A549 (cell line): Measurements from ENCODE around the gene MLST8. TPM values are rescaled to one million over a fixed set of nuclear protein-coding genes. Genes with fewer than 3 reads are reported as not detected.

Source experiments
- ATAC-seq, 2 experiments: fragments of 200-7000 bp in 1 of 2; fragments of >200 bp in 1 of 2; cut with Nextera tagmentation in 1 of 2; cut with Tn5 transposase in 1 of 2; 3 replicates each; pipeline versions ENCODE4 v1.8.0 to v1.9.1; 2018 to 2020; ENCODE audit warnings: mild to moderate bottlenecking in 1 of 2, moderate library complexity in 1 of 2
- CTCF ChIA-PET: fragments of 300-600 bp; sonication (Branson Sonifier 250); formaldehyde crosslinking; extraction: SDS; loops from one replicate; lab custom pipeline; 2021; ENCODE audit warnings: antibody characterized with exemption, inconsistent platforms; lab: Yijun Ruan, JAX
- POLR2A ChIA-PET: fragments of 350-600 bp; formaldehyde crosslinking; extraction: SDS; loops from one replicate; lab custom pipeline; 2021; ENCODE audit warnings: antibody characterized with exemption, inconsistent platforms; lab: Yijun Ruan, JAX
- DNase-seq, 2 experiments: peaks; one replicate each; pipeline versions ENCODE4 v3.0.0 to v3.0.0-alpha.2; 2011 to 2016; ENCODE audit warnings: low read depth in 1 of 2, low spot score in 1 of 2
- FAIRE-seq: peaks from 2 replicates; lab custom pipeline; 2011; peaks lifted over from hg19 to GRCh38; lab: Jason Lieb, UNC
- H3K27ac ChIP-seq, 2 experiments: fragments of >200 bp; sonication (Bioruptor Twin); formaldehyde crosslinking; 3 replicates each; pipeline ENCODE4 v1.5.1; 2016 to 2017
- H3K4me1 ChIP-seq: fragments of >200 bp; sonication (Bioruptor Twin); formaldehyde crosslinking; 3 replicates; pipeline ENCODE4 v1.6.1; 2016
- H3K4me2 ChIP-seq: fragments of >200 bp; sonication (Bioruptor Twin); formaldehyde crosslinking; 3 replicates; pipeline ENCODE4 v1.6.1; 2016
- H3K4me3 ChIP-seq: fragments of >200 bp; sonication (Bioruptor Twin); formaldehyde crosslinking; 3 replicates; pipeline ENCODE4 v1.5.1; 2016
- H3K9me3 ChIP-seq: fragments of >200 bp; sonication (Bioruptor Twin); formaldehyde crosslinking; 3 replicates; pipeline ENCODE4 v1.6.1; 2016
- CBX2 ChIP-seq: fragments of 200-600 bp; sonication (generic); IDR thresholded peaks from 2 replicates; pipeline ENCODE4 v1.6.1; 2016; ENCODE audit warnings: low read depth, mild to moderate bottlenecking, borderline replicate concordance
- CEBPB ChIP-seq, 2 experiments: fragments of >200 bp in 1 of 2; sonication (Bioruptor Twin) in 1 of 2; formaldehyde crosslinking in 1 of 2; IDR thresholded peaks; 2 replicates each; pipeline ENCODE4 v1.6.1; 2012 to 2016
- CHD4 ChIP-seq: fragments of 200-600 bp; sonication (generic); IDR thresholded peaks from 2 replicates; pipeline ENCODE4 v1.6.1; 2016; ENCODE audit warnings: antibody characterized with exemption, mild to moderate bottlenecking, borderline replicate concordance
- EHMT2 ChIP-seq: fragments of 200-600 bp; sonication (generic); IDR thresholded peaks from 2 replicates; pipeline ENCODE4 v1.6.1; 2016; ENCODE audit warnings: antibody characterized with exemption, low read depth, mild to moderate bottlenecking, moderate library complexity
- ESRRA ChIP-seq: fragments of 150-350 bp; IDR thresholded peaks from 2 replicates; pipeline ENCODE4 v1.6.1; 2014; ENCODE audit warnings: mild to moderate bottlenecking, low read length, borderline replicate concordance
- FOSL2 ChIP-seq, 2 experiments: fragments of 450-650 bp in 1 of 2; fragments of >200 bp in 1 of 2; sonication (Bioruptor Twin) in 1 of 2; formaldehyde crosslinking; IDR thresholded peaks; 2 replicates each; pipeline versions ENCODE4 v1.5.0 to v1.6.1; 2016 to 2020; ENCODE audit warnings: mild to moderate bottlenecking in 1 of 2, moderate library complexity in 1 of 2
- GATA3 ChIP-seq: IDR thresholded peaks from 2 replicates; pipeline ENCODE4 v1.6.1; 2012; ENCODE audit warnings: borderline replicate concordance
- HOXA7 ChIP-seq: fragments of 250-450 bp; sonication (Bioruptor Pico); IDR thresholded peaks from 2 replicates; pipeline ENCODE4 v1.5.0; 2020; ENCODE audit warnings: mild to moderate bottlenecking, moderate library complexity
- HOXB5 ChIP-seq: fragments of 250-450 bp; sonication (Bioruptor Pico); IDR thresholded peaks from 2 replicates; pipeline ENCODE4 v1.5.0; 2020; ENCODE audit warnings: mild to moderate bottlenecking, moderate library complexity
- JUN ChIP-seq, 2 experiments: fragments of >200 bp; sonication (Bioruptor Twin); formaldehyde crosslinking; IDR thresholded peaks; 2 replicates in 1 of 2; 3 replicates in 1 of 2; pipeline ENCODE4 v1.6.1; 2016 to 2017
- POLR2A ChIP-seq: IDR thresholded peaks from 2 replicates; pipeline ENCODE4 v1.6.1; 2012; ENCODE audit warnings: mild to moderate bottlenecking, low read length
- POLR2AphosphoS2 ChIP-seq: conservative IDR thresholded peaks from 2 replicates; pipeline ENCODE4 v1.6.1; 2012; ENCODE audit warnings: low read length, improper control_type of control experiment, inconsistent platforms
- RARB ChIP-seq: fragments of 250-450 bp; sonication (Bioruptor Pico); IDR thresholded peaks from 2 replicates; pipeline ENCODE4 v1.8.0; 2021; ENCODE audit warnings: mild to moderate bottlenecking, moderate library complexity
- RNF2 ChIP-seq: fragments of 200-600 bp; sonication (generic); IDR thresholded peaks from 2 replicates; pipeline ENCODE4 v1.6.1; 2016; ENCODE audit warnings: low read depth, mild to moderate bottlenecking, antibody characterized with exemption, moderate library complexity, borderline replicate concordance
- WGBS: methylation state at CpG from one replicate; pipeline ENCODE4 v1.1.6; 2017; ENCODE audit errors: missing lambda C conversion rate; 5-methylcytosine and 5-hydroxymethylcytosine counted together
- polyA plus RNA-seq, 4 experiments: library from polyadenylated mRNA; depleted of rRNA in 3 of 4; stranded (reverse); fragments of >200 nt; fragmentation: RNase III in 1 of 4; extraction: RNeasy Plus Mini Kit Qiagen cat#74134 plus additional on column Dnase treatment in 1 of 4; gene quantifications; 2 replicates in 3 of 4; 3 replicates in 1 of 4; pipeline ENCODE4 v1.2.3, GENCODE V29; 2011 to 2017
- TF ChIP-seq, protein P1 (sequence below): IDR thresholded peaks from 2 replicates; pipeline ENCODE4 v1.6.1; 2012
- TF ChIP-seq, protein P2 (sequence below): IDR thresholded peaks from 2 replicates; pipeline ENCODE4 v1.6.1; 2012; ENCODE audit warnings: low read depth, borderline replicate concordance
- TF ChIP-seq, protein P3 (sequence below): IDR thresholded peaks from 2 replicates; pipeline ENCODE4 v1.6.1; 2012

Gene MLST8
- polyA plus RNA-seq, 2 of the 4 experiments (the other 2 are of a cell fraction), result 46.8 to 53.9 TPM

DNA sequence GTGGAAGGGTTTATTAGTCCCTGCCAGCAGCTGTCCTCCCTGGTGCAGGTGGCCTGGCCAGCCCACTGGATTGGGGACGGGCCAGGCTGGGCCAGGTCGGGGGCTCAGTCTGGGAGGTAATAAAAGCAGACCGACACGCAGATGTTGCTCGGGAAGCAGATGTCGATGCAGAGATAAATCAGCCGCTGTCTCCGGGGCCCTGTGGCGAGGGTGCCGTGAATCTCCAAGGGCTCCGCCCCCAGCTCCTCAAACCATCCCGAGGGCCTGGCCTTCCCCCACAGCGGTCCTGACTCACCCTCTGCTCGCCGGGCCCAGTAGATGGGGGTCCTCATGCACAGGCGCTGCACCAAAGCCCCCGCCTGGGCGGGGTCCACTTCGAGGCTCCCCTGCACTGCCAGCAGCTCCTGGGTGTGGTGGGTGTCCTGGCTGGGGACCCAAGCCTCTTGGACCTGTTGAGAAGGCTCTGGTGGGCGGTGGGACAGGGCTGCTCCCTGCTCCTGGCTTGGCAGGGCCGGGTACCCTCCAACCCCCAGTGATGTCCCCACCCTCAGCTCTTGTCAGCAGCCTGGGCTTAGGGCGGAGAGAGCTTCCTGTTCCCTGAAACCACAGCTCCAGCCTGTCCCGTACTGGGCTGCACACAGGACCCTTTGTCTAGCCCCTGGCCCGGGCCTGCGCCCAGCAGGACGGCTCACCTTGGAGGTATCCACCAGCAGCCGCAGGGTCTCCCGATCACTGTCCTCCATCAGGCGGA, 4.2 kb downstream of the MLST8 start:
- FAIRE-seq, result no peak
- no peak for DNase-seq
- Histone ChIP-seq H3K27ac (no peak overlapping the region), H3K9me3 (no peaks in the 10 kb centered on the region), H3K4me3 (no peak overlapping the region), H3K4me1 (peaks cover 31% of the 10 kb centered on the region), H3K4me2 (no peak overlapping the region)
- 89% methylated on average over 22 of the region's 29 CpGs for WGBS
- ChIA-PET CTCF (interaction anchor here (1.1 to 4.8 kb wide), 3 partner anchors 15 to 69 kb away, joined by 4 to 28 read pairs (median 4); partner anchors contain the start of gene ECI1), POLR2A (no interaction called here)
- ATAC-seq, result no peak
- TF ChIP-seq CEBPB (IDR thresholded peaks at IDR 0.05) (no peak), HOXA7 (no peak)
- TF ChIP-seq, protein P1, sequence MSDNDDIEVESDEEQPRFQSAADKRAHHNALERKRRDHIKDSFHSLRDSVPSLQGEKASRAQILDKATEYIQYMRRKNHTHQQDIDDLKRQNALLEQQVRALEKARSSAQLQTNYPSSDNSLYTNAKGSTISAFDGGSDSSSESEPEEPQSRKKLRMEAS, result no peak

DNA sequence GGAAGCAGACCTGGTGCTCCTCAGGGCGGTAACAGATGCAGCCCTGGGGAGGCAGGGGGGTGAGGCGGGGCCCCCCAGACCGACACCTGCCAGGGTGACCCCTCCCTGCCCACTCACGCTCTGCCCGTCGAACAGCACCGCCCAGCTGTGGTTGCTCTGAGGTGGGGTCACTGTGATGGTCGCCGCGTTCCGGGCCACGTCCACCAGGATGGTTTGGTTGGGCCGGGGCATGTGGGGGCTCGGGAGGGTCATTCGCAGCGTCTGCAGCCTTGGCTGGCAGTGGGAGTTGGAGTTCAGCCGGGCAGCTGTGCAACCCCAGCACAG, 4.7 kb downstream of the MLST8 start:
- no peaks in the 10 kb centered on the region for H3K9me3 ChIP-seq
- DNase-seq (no peak), FAIRE-seq (no peak), ATAC-seq (no peak)
- TF ChIP-seq CBX2, result no peak
- TF ChIP-seq POLR2A, result peak; percentile 20; the same call in 1 of the 2 replicates
- POLR2A ChIA-PET, result no interaction called here
- 87% methylated on average over 5 of the region's 17 CpGs for WGBS
- H3K4me2 ChIP-seq, result no peak overlapping the region
- no peak overlapping the region for H3K27ac ChIP-seq
- peaks cover 31% of the 10 kb centered on the region for H3K4me1 ChIP-seq
- CTCF ChIA-PET, result interaction anchor here (1.1 to 4.8 kb wide), 2 partner anchors 15 to 42 kb away, joined by 4 to 28 read pairs; partner anchors contain the start of gene ECI1
- H3K4me3 ChIP-seq, result no peak overlapping the region

DNA sequence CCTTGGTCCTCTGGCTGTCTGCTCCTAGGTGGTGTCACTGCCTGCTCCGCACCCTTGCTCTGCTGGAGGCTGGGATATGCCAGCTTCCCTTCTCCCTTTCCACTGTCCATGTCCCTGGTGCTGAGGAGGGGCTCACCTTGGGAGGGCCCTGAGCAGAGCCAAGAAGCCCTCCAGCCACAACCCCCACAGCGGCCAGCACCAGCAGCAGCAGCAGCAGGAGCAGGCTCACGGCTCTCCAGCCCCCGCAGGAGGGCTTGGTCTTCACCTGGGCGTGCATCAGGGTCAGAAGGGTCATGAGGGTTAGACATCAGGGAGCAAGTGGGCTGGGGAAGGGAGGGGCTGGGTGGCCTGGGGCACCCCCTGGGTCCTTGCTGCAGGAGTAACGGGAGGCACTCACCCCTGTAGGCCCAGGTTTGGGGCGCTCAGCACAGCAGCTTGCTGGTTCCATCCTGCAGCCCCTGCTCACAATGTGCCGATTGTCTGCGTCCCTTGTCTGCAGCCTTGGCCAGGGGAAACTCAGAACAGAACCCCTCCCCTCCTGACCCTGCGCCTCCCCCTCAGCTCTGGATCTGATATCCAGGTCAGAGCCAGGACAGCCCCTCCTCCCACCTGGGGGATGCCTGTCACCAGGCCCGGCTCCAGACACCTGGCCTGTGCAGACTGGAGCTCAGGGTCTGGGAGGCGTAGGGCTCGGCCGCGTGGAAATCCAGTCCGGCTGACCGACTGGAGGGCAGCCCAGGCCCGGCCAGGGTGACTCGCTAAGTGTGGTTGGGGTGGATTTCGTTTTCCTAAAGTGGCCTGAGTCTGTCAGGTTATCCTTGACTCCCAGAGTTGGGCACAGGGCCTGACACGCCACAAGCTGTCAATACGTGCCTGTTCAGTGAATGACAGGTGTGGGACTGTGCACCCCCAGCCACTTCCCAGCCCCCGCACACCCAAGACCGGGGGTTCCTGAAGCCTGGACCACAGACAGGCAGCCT, 5.4 kb downstream of the MLST8 start, which contains the start of gene BRICD5:
BRICD5 (minus strand) TSS at position 478 of the 980 bp plus-strand sequence; CDS start at position 448, 30 bp downstream.
- no peak within 1 kb of the TSS for H3K4me3 ChIP-seq
- DNase-seq, result no peak
- TF ChIP-seq RNF2, result no peak
- TF ChIP-seq POLR2AphosphoS2, result no peak
- TF ChIP-seq, protein P2, sequence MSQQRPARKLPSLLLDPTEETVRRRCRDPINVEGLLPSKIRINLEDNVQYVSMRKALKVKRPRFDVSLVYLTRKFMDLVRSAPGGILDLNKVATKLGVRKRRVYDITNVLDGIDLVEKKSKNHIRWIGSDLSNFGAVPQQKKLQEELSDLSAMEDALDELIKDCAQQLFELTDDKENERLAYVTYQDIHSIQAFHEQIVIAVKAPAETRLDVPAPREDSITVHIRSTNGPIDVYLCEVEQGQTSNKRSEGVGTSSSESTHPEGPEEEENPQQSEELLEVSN, result no peak
- TF ChIP-seq, protein P3, sequence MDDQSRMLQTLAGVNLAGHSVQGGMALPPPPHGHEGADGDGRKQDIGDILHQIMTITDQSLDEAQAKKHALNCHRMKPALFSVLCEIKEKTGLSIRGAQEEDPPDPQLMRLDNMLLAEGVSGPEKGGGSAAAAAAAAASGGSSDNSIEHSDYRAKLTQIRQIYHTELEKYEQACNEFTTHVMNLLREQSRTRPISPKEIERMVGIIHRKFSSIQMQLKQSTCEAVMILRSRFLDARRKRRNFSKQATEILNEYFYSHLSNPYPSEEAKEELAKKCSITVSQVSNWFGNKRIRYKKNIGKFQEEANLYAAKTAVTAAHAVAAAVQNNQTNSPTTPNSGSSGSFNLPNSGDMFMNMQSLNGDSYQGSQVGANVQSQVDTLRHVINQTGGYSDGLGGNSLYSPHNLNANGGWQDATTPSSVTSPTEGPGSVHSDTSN, result peak; percentile 9
- TF ChIP-seq JUN (IDR thresholded peaks at IDR 0.05), result peak in 1 of 2 experiments; percentile 15; a peak in 1 of 5 replicates
- no peak for TF ChIP-seq GATA3
- TF ChIP-seq HOXB5 (CRISPR knock-in tag), result no peak
- no peak for TF ChIP-seq RARB (CRISPR knock-in tag)
- no peak for TF ChIP-seq EHMT2
- TF ChIP-seq ESRRA, result no peak
- no peak for TF ChIP-seq FOSL2 (IDR thresholded peaks at IDR 0.05)
- no peak for TF ChIP-seq FOSL2 (CRISPR knock-in tag; IDR thresholded peaks at IDR 0.05)
- TF ChIP-seq CHD4, result no peak
- FAIRE-seq, result no peak
- POLR2A ChIA-PET, result interaction anchor here (1.8 kb wide), 1 partner anchor 55 kb away, joined by 8 read pairs; the partner anchor contains the start of gene TRAF7
- peak within 1 kb of the TSS in 1 of 2 experiments; percentile 20; a peak in 1 of 6 replicates for H3K27ac ChIP-seq
- peaks cover 31% of the 10 kb centered on the region for H3K4me1 ChIP-seq
- CTCF ChIA-PET, result interaction anchor here (0.8 to 4.8 kb wide), 2 partner anchors 16 kb away, joined by 6 to 28 read pairs; no protein-coding TSS in a partner anchor
- ATAC-seq, result no peak
- no peak within 1 kb of the TSS for H3K4me2 ChIP-seq
- no peaks in the 10 kb centered on the region for H3K9me3 ChIP-seq
- WGBS, result 75% methylated on average over 14 of the region's 24 CpGs
